A673 (cell line): ENCODE results near the gene DNAJC6.

Experiments
- CTCF ChIP-seq: fragments of 300-800, 200-600 bp; sonication (generic); conservative IDR thresholded peaks from 2 replicates; pipeline ENCODE4 v1.5.1; 2017; ENCODE audit warnings: low read depth, mild to moderate bottlenecking, antibody characterized with exemption, low read length, moderate library complexity, mixed read lengths
- EZH2 ChIP-seq: fragments of 200-600 bp; sonication (generic); IDR thresholded peaks from 2 replicates; pipeline ENCODE4 v1.6.1; 2017; ENCODE audit warnings: borderline replicate concordance, low read depth, mild to moderate bottlenecking, mixed read lengths, antibody characterized with exemption, low read length; ENCODE audit not compliant: poor library complexity, severe bottlenecking

DNA sequence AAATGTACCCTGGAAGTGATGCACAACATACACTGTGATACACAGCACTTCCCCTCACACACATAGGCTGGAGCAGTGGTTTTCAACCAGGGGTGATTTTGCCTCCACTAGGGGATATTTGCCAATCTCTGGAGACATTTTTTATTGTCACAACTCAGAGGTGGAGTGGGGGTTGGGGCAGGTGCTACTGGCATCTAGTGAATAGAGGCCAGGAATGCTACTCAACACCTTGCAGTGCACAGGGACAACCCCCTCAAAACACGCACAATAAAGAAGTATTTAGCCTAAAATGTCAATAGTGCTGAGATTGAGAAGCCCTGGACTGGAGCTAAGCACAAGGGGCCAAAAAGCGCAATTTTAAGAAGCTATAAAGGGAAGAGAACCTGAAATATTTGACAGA is 54.1 kb downstream of the DNAJC6 start:
- TF ChIP-seq CTCF (no peak), EZH2 (no peak)
